Activated T-cell treated with anti-CD3 and anti-CD28 coated beads, Interleukin-2, amount 50 U/mL, for 1 hour (primary cell): ENCODE data around the gene SEPHS1.
"Not testable (repeated sequence)": the region's sequence is repeated elsewhere in the genome, so short reads cannot be mapped to it uniquely, and the experiment has no call there.

Source experiments
- DNase-seq: peaks from one replicate; pipeline ENCODE4 v3.0.0-alpha.2; 2020

SEPHS1 gene

GRCh38 chr10:13348216-13349017 is at the start of gene SEPHS1:
Gene SEPHS1 (minus strand): TSS chr10:13348293. CDS start chr10:13344950, 3,343 bp downstream.
- peak; percentile 79 for DNase-seq

GRCh38 chr10:13397052-13397451 is 49.0 kb upstream of the SEPHS1 start:
- DNase-seq = no peak

- no peak for DNase-seq
Measured at GRCh38 chr10:13396369-13396768, 48.3 kb upstream of the SEPHS1 start.

GRCh38 chr10:13395540-13395939 is 47.4 kb upstream of the SEPHS1 start:
- DNase-seq = no peak

GRCh38 chr10:13393640-13394039 is 45.5 kb upstream of the SEPHS1 start:
- DNase-seq = no peak

- no peak for DNase-seq
Measured at GRCh38 chr10:13392701-13393100, 44.6 kb upstream of the SEPHS1 start.

- DNase-seq = no peak
Measured at GRCh38 chr10:13390604-13391522, 42.8 kb upstream of the SEPHS1 start.

- no peak for DNase-seq
Measured at GRCh38 chr10:13388478-13389230, 40.6 kb upstream of the SEPHS1 start.

GRCh38 chr10:13386021-13386420 is 37.9 kb upstream of the SEPHS1 start:
- DNase-seq = no peak

GRCh38 chr10:13383399-13383761 is 35.3 kb upstream of the SEPHS1 start:
- no peak for DNase-seq

GRCh38 chr10:13382703-13383398 is 34.8 kb upstream of the SEPHS1 start:
- DNase-seq = no peak

GRCh38 chr10:13379061-13379460 is 31.0 kb upstream of the SEPHS1 start:
- DNase-seq = not testable (repeated sequence)

- DNase-seq = no peak
Measured at GRCh38 chr10:13376746-13377145, 28.7 kb upstream of the SEPHS1 start.

- no peak for DNase-seq
Measured at GRCh38 chr10:13376297-13376696, 28.2 kb upstream of the SEPHS1 start.

- no peak for DNase-seq
Measured at GRCh38 chr10:13375791-13376190, 27.7 kb upstream of the SEPHS1 start.

- DNase-seq = no peak
Measured at GRCh38 chr10:13373644-13374043, 25.6 kb upstream of the SEPHS1 start.

- no peak for DNase-seq
Measured at GRCh38 chr10:13372524-13372923, 24.4 kb upstream of the SEPHS1 start.

- DNase-seq = peak; percentile 51
Measured at GRCh38 chr10:13371897-13372470, 23.9 kb upstream of the SEPHS1 start.

GRCh38 chr10:13366891-13367290 is 18.8 kb upstream of the SEPHS1 start:
- no peak for DNase-seq

- DNase-seq = no peak
Measured at GRCh38 chr10:13365831-13366230, 17.7 kb upstream of the SEPHS1 start.

GRCh38 chr10:13365243-13365642 is 17.1 kb upstream of the SEPHS1 start:
- DNase-seq = no peak

- no peak for DNase-seq
Measured at GRCh38 chr10:13360587-13360986, 12.5 kb upstream of the SEPHS1 start.
